ENCODE measurements around the gene CASP8AP2. TPM values are rescaled to one million over a fixed set of nuclear protein-coding genes. Genes with fewer than 3 reads are reported as not detected.
A peak's percentile ranks its signal among the peaks of the same experiment; 100 is the strongest.

CASP8AP2 gene
- total and polyA plus RNA-seq, 2 of the 13 experiments (the other 11 are each of a cell fraction or from before 2014, with no cell fraction given), result 5.7 to 13.5 TPM

- TF ChIP-seq SP4 (CRISPR knock-in tag; IDR thresholded peaks at IDR 0.05), result peak; percentile 89
- TF ChIP-seq POLR2A (IDR thresholded peaks at IDR 0.05; ENCODE audit: insufficient read depth in 1 of 2, low read depth in 2 of 2, low read length in 2 of 2), result peak; percentile 77 to 94
- TF ChIP-seq CHD4 (IDR thresholded peaks at IDR 0.05; ENCODE audit: borderline replicate concordance, low read length), result 0 out of 2 replicates have a peak, but pooled peaks have one; percentile 27
- peak; percentile 72; the same call in 1 of the 2 replicates for TF ChIP-seq RNF2 (conservative IDR thresholded peaks at IDR 0.05; ENCODE audit: low read depth)
- no peak for TF ChIP-seq EZH2 (conservative IDR thresholded peaks at IDR 0.05; ENCODE audit: low read depth, low read length)
- TF ChIP-seq, protein P1, sequence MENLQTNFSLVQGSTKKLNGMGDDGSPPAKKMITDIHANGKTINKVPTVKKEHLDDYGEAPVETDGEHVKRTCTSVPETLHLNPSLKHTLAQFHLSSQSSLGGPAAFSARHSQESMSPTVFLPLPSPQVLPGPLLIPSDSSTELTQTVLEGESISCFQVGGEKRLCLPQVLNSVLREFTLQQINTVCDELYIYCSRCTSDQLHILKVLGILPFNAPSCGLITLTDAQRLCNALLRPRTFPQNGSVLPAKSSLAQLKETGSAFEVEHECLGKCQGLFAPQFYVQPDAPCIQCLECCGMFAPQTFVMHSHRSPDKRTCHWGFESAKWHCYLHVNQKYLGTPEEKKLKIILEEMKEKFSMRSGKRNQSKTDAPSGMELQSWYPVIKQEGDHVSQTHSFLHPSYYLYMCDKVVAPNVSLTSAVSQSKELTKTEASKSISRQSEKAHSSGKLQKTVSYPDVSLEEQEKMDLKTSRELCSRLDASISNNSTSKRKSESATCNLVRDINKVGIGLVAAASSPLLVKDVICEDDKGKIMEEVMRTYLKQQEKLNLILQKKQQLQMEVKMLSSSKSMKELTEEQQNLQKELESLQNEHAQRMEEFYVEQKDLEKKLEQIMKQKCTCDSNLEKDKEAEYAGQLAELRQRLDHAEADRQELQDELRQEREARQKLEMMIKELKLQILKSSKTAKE (CRISPR knock-in tag; IDR thresholded peaks at IDR 0.05; ENCODE audit: borderline replicate concordance), result no peak
- no peak; the same call in 1 of the 2 replicates for TF ChIP-seq MYNN (CRISPR knock-in tag; IDR thresholded peaks at IDR 0.05; ENCODE audit: low read depth)
- TF ChIP-seq KLF6 (CRISPR knock-in tag; IDR thresholded peaks at IDR 0.05), result peak; percentile 79
- TF ChIP-seq MYPOP (CRISPR knock-in tag; IDR thresholded peaks at IDR 0.05), result peak; percentile 20; the same call in 1 of the 2 replicates
- TF ChIP-seq KAT8 (CRISPR knock-in tag; IDR thresholded peaks at IDR 0.05), result peak; percentile 97
- TF ChIP-seq ZNF33B (CRISPR knock-in tag; IDR thresholded peaks at IDR 0.05), result peak; percentile 86
- peak; percentile 29; the same call in 1 of the 2 replicates for TF ChIP-seq RAD51 (IDR thresholded peaks at IDR 0.05; ENCODE audit: borderline replicate concordance)
- TF ChIP-seq JUND (CRISPR knock-in tag; IDR thresholded peaks at IDR 0.05), result no peak
- peak; percentile 66; the same call in 1 of the 2 replicates for TF ChIP-seq ZNF136 (CRISPR knock-in tag; IDR thresholded peaks at IDR 0.05; ENCODE audit: low read depth)
- TF ChIP-seq REL (CRISPR knock-in tag; conservative IDR thresholded peaks at IDR 0.05), result 0 out of 2 replicates have a peak, but pooled peaks have one; percentile 7
- no peak for TF ChIP-seq ZNF343 (CRISPR knock-in tag; IDR thresholded peaks at IDR 0.05)
- TF ChIP-seq, protein P2, sequence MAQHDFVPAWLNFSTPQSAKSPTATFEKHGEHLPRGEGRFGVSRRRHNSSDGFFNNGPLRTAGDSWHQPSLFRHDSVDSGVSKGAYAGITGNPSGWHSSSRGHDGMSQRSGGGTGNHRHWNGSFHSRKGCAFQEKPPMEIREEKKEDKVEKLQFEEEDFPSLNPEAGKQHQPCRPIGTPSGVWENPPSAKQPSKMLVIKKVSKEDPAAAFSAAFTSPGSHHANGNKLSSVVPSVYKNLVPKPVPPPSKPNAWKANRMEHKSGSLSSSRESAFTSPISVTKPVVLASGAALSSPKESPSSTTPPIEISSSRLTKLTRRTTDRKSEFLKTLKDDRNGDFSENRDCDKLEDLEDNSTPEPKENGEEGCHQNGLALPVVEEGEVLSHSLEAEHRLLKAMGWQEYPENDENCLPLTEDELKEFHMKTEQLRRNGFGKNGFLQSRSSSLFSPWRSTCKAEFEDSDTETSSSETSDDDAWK (CRISPR knock-in tag; IDR thresholded peaks at IDR 0.05), result no peak
- TF ChIP-seq KLF13 (CRISPR knock-in tag; IDR thresholded peaks at IDR 0.05), result no peak
- peak; percentile 92 for TF ChIP-seq ARNTL (CRISPR knock-in tag; IDR thresholded peaks at IDR 0.05)
- TF ChIP-seq GPN1 (CRISPR knock-in tag; IDR thresholded peaks at IDR 0.05; ENCODE audit: borderline replicate concordance), result no peak; the same call in 1 of the 2 replicates
- no peak for TF ChIP-seq GZF1 (CRISPR knock-in tag; IDR thresholded peaks at IDR 0.05)
- TF ChIP-seq HOXA9 (CRISPR knock-in tag; IDR thresholded peaks at IDR 0.05; ENCODE audit: borderline replicate concordance), result no peak
- no peak for TF ChIP-seq NFIB (CRISPR knock-in tag; IDR thresholded peaks at IDR 0.05; ENCODE audit: borderline replicate concordance)
- TF ChIP-seq RARG (CRISPR knock-in tag; IDR thresholded peaks at IDR 0.05; ENCODE audit: low read depth), result no peak
- peak; percentile 64; the same call in 1 of the 2 replicates for TF ChIP-seq ZNF598 (CRISPR knock-in tag; IDR thresholded peaks at IDR 0.05; ENCODE audit: borderline replicate concordance)
- TF ChIP-seq ZNF788 (CRISPR knock-in tag; IDR thresholded peaks at IDR 0.05; ENCODE audit: borderline replicate concordance), result peak; percentile 93; the same call in 1 of the 2 replicates
- TF ChIP-seq ZNF460 (CRISPR knock-in tag; IDR thresholded peaks at IDR 0.05; ENCODE audit: borderline replicate concordance), result no peak
Observed at GRCh38 chr6:89819336-89820130, 10.1 kb upstream of the CASP8AP2 start, which contains the start of gene MDN1 (continued).

Data from HepG2 (cell line).